ENCODE results near the gene XPNPEP1. TPM values are rescaled to one million over a fixed set of nuclear protein-coding genes. Genes with fewer than 3 reads are reported as not detected.

The XPNPEP1 gene
- total RNA-seq, 1 experiment from 2014 or later = 71.3 TPM

DNA sequence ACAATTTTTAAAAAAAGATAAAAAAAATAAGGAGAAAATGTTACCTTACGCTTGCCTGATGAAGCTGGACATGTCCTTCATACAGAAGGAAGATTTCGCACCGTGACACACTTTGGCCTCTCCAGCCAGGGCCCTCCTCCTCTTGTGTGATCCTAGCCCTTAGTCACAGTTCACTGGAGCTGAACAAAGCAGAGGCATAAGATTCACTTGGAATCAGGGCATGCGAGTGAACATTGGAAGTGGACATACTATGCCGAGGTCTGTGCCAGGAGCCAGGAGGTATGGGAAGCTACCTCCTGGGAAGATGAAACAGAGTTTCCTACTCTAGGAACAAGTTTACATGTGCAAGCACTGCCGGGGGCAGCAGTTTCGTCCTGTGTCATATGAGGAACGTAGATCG is 91.5 kb downstream of the XPNPEP1 start:
- Histone ChIP-seq H2BK120ac (ENCODE audit: low read depth, low read length, poor library complexity, severe bottlenecking) (no peak overlapping the region), H4K8ac (replicated peaks; ENCODE audit: insufficient read length, low read depth, low read length) (no peak overlapping the region), H2BK5ac (ENCODE audit: insufficient read length, low read length) (no peak overlapping the region), H3K14ac (ENCODE audit: insufficient read depth, low read length) (no peak overlapping the region), H4K20me1 (ENCODE audit: control insufficient read depth, insufficient read depth, insufficient read length) (no peaks in the 10 kb centered on the region), H3K27ac (ENCODE audit: insufficient read length, low read depth, low read length) (no peak overlapping the region), H4K5ac (ENCODE audit: insufficient read length, low read depth, low read length) (no peak overlapping the region), H3K27me3 (ENCODE audit: insufficient read depth, low read length) (no peaks in the 10 kb centered on the region), H2BK12ac (ENCODE audit: insufficient read length, low read depth, low read length) (no peak overlapping the region), H3K23ac (ENCODE audit: insufficient read length, low read depth, low read length) (no peak overlapping the region), H2BK15ac (ENCODE audit: low read depth, low read length) (no peak overlapping the region), H4K91ac (ENCODE audit: insufficient read length, low read depth, low read length) (no peak overlapping the region), H2AK5ac (ENCODE audit: insufficient read length, low read length) (no peak overlapping the region), H3K79me2 (ENCODE audit: insufficient read depth, low read length) (no peaks in the 10 kb centered on the region), H3K56ac (ENCODE audit: insufficient read length, low read depth, low read length) (no peak overlapping the region), H3K23me2 (ENCODE audit: insufficient read length, low read depth, low read length, poor library complexity, severe bottlenecking) (no peaks in the 10 kb centered on the region), H3K9ac (ENCODE audit: extremely low read depth, insufficient read length, low read length) (no peak overlapping the region), H3K9me3 (ENCODE audit: control insufficient read depth, low read depth, low read length) (no peaks in the 10 kb centered on the region), H2BK20ac (ENCODE audit: low read depth, low read length, poor library complexity, severe bottlenecking) (no peak overlapping the region), H3K79me1 (ENCODE audit: insufficient read depth, low read depth, low read length, poor library complexity, severe bottlenecking) (no peaks in the 10 kb centered on the region), H3K4me2 (ENCODE audit: insufficient read depth, insufficient read length, low read length) (no peak overlapping the region), H3K4me1 (ENCODE audit: insufficient read depth, low read length) (no peaks in the 10 kb centered on the region), H2AFZ (ENCODE audit: low read length) (no peak overlapping the region), H3K18ac (ENCODE audit: insufficient read length, low read depth, low read length) (no peak overlapping the region), H3K4ac (ENCODE audit: low read depth, low read length) (no peak overlapping the region), H3T11ph (ENCODE audit: low read length) (no peak overlapping the region)
- Mint-ChIP-seq H3K27ac (no peak overlapping the region), H3K9me3 (peaks cover 3 to 9% of the 10 kb centered on the region in 2 experiments; a peak in 3 of 5 replicates), H3K36me3 (ENCODE audit: insufficient read depth in 1 of 3, low read depth in 3 of 3) (peaks cover 0 to 2% (median 0%) of the 10 kb centered on the region in 3 experiments; a peak in 3 of 7 replicates), H3K27me3 (ENCODE audit: low read depth) (no peaks in the 10 kb centered on the region), H3K4me1 (no peaks in the 10 kb centered on the region), H3K4me3 (no peak overlapping the region)
- WGBS (ENCODE audit: extremely low coverage, insufficient read length, low lambda C conversion rate) = no CpG with 5 or more reads among the region's 9 CpGs
- TF ChIP-seq, protein P1, sequence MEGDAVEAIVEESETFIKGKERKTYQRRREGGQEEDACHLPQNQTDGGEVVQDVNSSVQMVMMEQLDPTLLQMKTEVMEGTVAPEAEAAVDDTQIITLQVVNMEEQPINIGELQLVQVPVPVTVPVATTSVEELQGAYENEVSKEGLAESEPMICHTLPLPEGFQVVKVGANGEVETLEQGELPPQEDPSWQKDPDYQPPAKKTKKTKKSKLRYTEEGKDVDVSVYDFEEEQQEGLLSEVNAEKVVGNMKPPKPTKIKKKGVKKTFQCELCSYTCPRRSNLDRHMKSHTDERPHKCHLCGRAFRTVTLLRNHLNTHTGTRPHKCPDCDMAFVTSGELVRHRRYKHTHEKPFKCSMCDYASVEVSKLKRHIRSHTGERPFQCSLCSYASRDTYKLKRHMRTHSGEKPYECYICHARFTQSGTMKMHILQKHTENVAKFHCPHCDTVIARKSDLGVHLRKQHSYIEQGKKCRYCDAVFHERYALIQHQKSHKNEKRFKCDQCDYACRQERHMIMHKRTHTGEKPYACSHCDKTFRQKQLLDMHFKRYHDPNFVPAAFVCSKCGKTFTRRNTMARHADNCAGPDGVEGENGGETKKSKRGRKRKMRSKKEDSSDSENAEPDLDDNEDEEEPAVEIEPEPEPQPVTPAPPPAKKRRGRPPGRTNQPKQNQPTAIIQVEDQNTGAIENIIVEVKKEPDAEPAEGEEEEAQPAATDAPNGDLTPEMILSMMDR (conservative IDR thresholded peaks at IDR 0.05) = no peak
- DNase-seq = no peak

Data from H9 (cell line).